Glomerular visceral epithelial cell (primary cell): ENCODE data around the gene GPC5.
A peak's percentile ranks its signal among the peaks of the same experiment; 100 is the strongest.

ENCODE experiments used
- DNase-seq: peaks from one replicate; pipeline ENCODE4 v3.0.0-alpha.2; 2016; ENCODE audit errors: extremely low spot score

The GPC5 gene

GRCh38 chr13:92150606-92151005 is 752.2 kb downstream of the GPC5 start:
- no peak for DNase-seq

- no peak for DNase-seq
Measured at GRCh38 chr13:92158346-92158745, 759.9 kb downstream of the GPC5 start.

GRCh38 chr13:92164822-92165221 is 766.4 kb downstream of the GPC5 start:
- no peak for DNase-seq

- DNase-seq, result no peak
Measured at GRCh38 chr13:92172191-92172590, 773.8 kb downstream of the GPC5 start.

GRCh38 chr13:92173254-92173653 is 774.8 kb downstream of the GPC5 start:
- no peak for DNase-seq

- DNase-seq, result peak; percentile 58
Measured at GRCh38 chr13:92175330-92175729, 776.9 kb downstream of the GPC5 start.

- DNase-seq, result no peak
Measured at GRCh38 chr13:92177966-92178365, 779.5 kb downstream of the GPC5 start.

GRCh38 chr13:92179223-92179622 is 780.8 kb downstream of the GPC5 start:
- DNase-seq, result no peak

GRCh38 chr13:92187378-92187989 is 789.1 kb downstream of the GPC5 start:
- peak; percentile 53 for DNase-seq

GRCh38 chr13:92188574-92188973 is 790.2 kb downstream of the GPC5 start:
- DNase-seq, result no peak

GRCh38 chr13:92196591-92197256 is 798.3 kb downstream of the GPC5 start:
- DNase-seq, result peak; percentile 8

- DNase-seq, result no peak
Measured at GRCh38 chr13:92197669-92198068, 799.2 kb downstream of the GPC5 start.

GRCh38 chr13:92218615-92219014 is 820.2 kb downstream of the GPC5 start:
- DNase-seq, result no peak

GRCh38 chr13:92221916-92222315 is 823.5 kb downstream of the GPC5 start:
- no peak for DNase-seq

- peak; percentile 70 for DNase-seq
Measured at GRCh38 chr13:92224052-92224821, 825.8 kb downstream of the GPC5 start.

GRCh38 chr13:92224825-92225224 is 826.4 kb downstream of the GPC5 start:
- DNase-seq, result no peak

GRCh38 chr13:92225861-92226260 is 827.4 kb downstream of the GPC5 start:
- no peak for DNase-seq

GRCh38 chr13:92232871-92233270 is 834.5 kb downstream of the GPC5 start:
- DNase-seq, result no peak

GRCh38 chr13:92251671-92252210 is 853.3 kb downstream of the GPC5 start:
- no peak for DNase-seq

GRCh38 chr13:92255526-92255925 is 857.1 kb downstream of the GPC5 start:
- DNase-seq, result no peak

- DNase-seq, result no peak
Measured at GRCh38 chr13:92256211-92256610, 857.8 kb downstream of the GPC5 start.

GRCh38 chr13:92259046-92259445 is 860.6 kb downstream of the GPC5 start:
- DNase-seq, result no peak

GRCh38 chr13:92259523-92259922 is 861.1 kb downstream of the GPC5 start:
- no peak for DNase-seq
